Activated effector memory CD4-positive, alpha-beta T cell treated with Interleukin-2 at 50 U/mL for 16 hours (primary cell): Measurements from ENCODE around the gene PARP4.
"Not testable (repeated sequence)": the region's sequence is repeated elsewhere in the genome, so short reads cannot be mapped to it uniquely, and the experiment has no call there.

ENCODE experiments used
- DNase-seq: peaks from one replicate; pipeline ENCODE4 v3.0.0-alpha.2; 2020

Gene PARP4

GRCh38 chr13:24443366-24443765, 69.2 kb downstream of the PARP4 start:
- DNase-seq, result no peak

- not testable (repeated sequence) for DNase-seq
Measured at GRCh38 chr13:24426045-24426444, 86.5 kb downstream of the PARP4 start.

- DNase-seq, result not testable (repeated sequence)
Measured at GRCh38 chr13:24419668-24420067, 92.9 kb downstream of the PARP4 start.

- no peak for DNase-seq
Measured at GRCh38 chr13:24407844-24408243, 104.7 kb downstream of the PARP4 start.

- no peak for DNase-seq
Measured at GRCh38 chr13:24406524-24406923, 106.1 kb downstream of the PARP4 start.

GRCh38 chr13:24396821-24397220, 115.8 kb downstream of the PARP4 start:
- DNase-seq, result no peak

GRCh38 chr13:24392972-24393371, 119.6 kb downstream of the PARP4 start:
- DNase-seq, result no peak

- not testable (repeated sequence) for DNase-seq
Measured at GRCh38 chr13:24391771-24392683, 120.6 kb downstream of the PARP4 start.

- DNase-seq, result not testable (repeated sequence)
Measured at GRCh38 chr13:24390795-24391194, 121.8 kb downstream of the PARP4 start.

- no peak for DNase-seq
Measured at GRCh38 chr13:24389506-24389905, 123.1 kb downstream of the PARP4 start.

- not testable (repeated sequence) for DNase-seq
Measured at GRCh38 chr13:24388743-24389142, 123.8 kb downstream of the PARP4 start.

GRCh38 chr13:24386816-24387708, 125.5 kb downstream of the PARP4 start:
- no peak for DNase-seq

GRCh38 chr13:24385902-24386301, 126.7 kb downstream of the PARP4 start:
- DNase-seq, result no peak

GRCh38 chr13:24384946-24385345, 127.6 kb downstream of the PARP4 start:
- not testable (repeated sequence) for DNase-seq

- DNase-seq, result not testable (repeated sequence)
Measured at GRCh38 chr13:24384091-24384490, 128.5 kb downstream of the PARP4 start.

GRCh38 chr13:24381541-24382265, 130.9 kb downstream of the PARP4 start:
- DNase-seq, result no peak

GRCh38 chr13:24380881-24381280, 131.7 kb downstream of the PARP4 start:
- DNase-seq, result not testable (repeated sequence)

- DNase-seq, result not testable (repeated sequence)
Measured at GRCh38 chr13:24380227-24380626, 132.4 kb downstream of the PARP4 start.

- DNase-seq, result not testable (repeated sequence)
Measured at GRCh38 chr13:24371273-24371672, 141.3 kb downstream of the PARP4 start.
